ENCODE results near the gene TTLL11.

Gene TTLL11

DNA sequence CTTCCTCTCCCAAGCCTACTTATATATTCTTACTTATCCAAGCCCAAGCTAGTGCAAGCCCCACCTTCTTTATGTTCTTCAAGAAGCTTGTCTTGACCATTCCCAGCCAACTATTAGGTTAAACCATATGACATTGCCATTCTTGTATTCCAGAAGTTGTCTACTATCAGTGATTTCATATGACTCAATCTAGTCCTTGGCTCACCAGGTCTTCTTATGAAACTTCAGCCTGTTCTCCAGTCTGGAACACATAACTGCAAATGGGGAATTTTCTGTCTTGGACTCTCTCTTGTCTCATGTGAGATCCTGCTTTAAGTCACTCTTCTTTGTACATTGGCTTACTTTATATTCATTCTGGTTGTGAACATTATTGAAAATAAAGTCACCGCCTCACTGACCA, 130.7 kb downstream of the TTLL11 start:
- DNase-seq = no peak

DNA sequence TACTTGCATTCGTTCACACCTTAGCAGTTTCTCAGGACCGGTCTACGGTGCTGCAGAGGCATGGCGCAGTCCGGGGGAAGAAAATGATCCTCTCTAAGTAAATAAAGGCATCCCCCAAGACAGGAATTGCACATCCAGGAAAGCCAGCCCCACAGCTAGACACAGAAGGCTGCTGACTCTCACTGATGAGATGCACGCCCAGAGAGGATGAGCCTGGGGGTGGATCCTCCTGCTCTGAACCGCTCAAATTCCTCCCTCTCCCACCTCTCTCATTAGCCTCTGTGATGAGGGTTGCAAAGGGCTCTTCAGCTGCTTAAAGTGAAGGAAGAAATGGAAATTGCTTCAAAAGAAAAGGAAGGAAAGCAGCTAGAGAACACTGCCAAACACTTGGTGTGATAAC, 132.4 kb downstream of the TTLL11 start:
- no peak for DNase-seq

DNA sequence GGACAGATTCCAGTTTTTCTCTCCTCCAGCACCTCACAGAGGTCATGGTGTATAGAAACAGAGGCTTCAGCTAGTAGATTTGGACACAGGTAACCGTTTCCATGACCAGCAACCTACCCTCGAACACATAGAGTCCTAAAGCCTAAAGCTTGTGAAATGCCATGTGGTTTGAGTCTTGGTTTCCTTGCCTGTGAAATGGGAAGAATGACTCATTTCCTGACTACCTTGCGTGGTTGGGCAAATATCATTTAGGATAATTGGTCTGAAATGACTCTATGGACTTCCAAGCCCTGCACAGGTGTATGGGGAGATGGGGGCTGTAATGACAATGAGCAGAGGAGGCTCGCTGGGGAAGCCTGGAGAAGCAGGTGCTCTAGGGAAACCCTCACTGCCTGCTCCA, 134.6 kb downstream of the TTLL11 start:
- DNase-seq = no peak

DNA sequence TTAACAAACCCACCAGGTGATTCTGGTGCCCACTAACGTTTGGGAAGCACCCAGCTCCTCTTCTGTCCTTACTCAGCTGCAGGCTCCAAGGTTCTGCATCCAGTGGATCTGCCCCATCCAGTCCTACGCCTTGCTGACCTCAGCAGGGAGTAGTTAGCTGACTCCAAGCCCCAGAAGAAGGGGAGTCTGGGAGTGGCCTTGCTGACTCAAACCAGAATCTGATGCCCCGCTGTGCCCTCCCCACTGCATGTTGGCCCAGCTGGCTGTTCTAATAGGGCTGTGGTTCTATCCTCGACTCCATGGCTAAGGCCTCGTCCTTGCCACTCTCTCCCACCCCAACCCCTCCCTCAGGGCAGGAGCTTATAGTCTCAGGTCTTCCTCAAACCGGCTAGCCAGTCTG, 136.3 kb downstream of the TTLL11 start:
- no peak for DNase-seq

DNA sequence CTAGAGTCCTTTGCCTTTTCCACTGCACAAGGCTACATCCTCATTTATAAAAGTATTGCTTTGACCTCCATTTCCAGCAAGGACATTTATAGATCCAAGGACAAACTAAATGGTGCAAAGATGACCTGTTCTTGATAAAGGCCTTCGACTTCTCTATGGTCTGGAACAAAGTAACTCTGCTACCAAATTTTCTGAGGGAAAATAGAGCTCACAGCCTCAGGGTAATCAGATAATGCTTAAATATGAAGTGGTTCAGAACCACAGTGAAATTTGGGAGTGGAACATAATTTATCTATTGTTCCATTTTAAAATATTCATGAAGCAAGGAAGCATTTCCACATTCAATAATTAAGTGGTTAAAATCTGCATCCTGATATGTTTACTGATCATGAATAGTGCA, 137.5 kb downstream of the TTLL11 start:
- no peak for DNase-seq

DNA sequence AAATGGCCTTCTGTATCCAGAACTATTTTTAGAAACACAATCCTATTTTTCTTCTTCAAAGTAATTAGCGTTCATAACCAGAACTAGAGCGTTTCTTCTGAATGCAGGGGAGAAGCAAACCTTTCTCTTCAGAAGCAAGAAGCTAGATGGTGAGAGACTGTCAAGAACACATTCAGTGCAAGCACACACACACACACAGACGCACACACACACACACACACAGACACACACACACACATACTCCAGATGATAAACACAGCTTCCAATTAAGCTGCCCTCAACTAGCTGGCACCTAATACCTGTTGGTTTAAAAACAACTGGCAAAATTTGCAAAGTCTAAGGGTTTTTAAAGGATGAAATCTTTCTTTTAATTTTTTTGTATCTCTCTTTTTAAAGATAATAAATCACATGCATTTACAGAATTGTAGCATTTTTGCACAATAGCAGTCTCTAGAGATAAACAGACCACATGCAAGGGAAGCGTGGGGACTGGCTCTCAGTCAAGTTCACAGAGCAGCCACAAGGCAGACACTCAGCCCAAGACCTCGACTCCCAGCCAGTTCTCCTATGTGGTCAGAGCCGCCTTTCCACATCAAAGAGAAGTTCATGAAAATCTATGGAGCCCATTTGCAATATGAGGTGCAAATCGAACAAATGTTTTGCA, 138.5 kb downstream of the TTLL11 start:
- peak; percentile 43 for DNase-seq

DNA sequence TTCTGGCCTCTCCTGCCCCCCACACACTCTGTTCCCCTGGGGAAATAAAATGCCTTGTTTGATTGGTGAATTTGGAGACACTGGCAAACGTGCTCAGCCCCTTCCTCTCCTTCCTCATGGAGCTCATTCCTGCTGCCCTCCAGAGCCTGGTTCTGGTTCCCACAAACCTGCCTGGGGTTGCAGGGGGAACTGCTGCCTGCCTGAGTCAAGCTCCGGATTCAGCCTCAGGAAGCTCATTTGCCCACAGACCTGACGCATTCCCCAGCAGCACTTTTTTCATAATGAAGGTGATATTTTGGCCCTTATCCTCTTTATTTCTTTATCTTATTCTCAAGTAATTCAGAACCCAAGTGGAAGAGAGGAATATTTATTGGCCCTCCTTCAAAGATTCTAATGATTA, 140.5 kb downstream of the TTLL11 start:
- no peak for DNase-seq

DNA sequence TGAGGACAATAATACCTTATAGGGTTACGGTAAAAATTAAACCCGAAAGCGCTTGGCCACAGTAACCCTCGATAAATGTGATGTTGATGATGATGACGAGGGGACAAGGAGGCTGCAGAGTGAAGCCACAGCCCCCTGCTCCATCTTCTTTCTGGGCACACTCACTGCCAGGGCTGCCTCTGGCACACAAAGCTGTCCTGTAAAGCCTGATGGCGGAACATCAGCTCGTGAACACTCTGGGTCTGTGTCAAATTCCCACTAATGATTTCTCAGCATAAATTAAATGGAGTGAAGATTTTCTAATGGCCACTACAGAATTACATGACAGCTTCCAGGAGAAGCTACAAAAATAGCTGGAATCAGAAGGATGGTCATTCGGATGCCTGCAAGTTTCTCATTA, 142.2 kb downstream of the TTLL11 start:
- no peak for DNase-seq

DNA sequence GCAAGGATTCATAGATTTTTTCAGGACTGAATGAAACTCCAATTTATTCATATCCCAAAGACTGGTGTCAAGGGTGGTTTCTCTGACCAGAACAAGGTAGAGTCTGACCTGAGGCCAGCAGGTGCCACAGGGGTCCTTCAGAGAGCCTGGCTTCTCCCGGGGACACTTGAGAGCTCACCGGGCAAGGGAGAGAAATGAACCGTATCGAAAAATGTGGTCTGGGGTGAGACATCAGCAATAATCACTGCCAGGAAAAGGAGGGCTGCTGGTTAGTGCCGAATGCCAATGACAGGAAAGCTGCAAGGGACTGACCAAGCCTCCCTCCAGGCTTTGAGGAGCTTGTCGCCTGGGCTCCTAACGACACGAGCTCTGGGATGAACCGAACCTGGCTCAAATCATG, 142.7 kb downstream of the TTLL11 start:
- DNase-seq = no peak

DNA sequence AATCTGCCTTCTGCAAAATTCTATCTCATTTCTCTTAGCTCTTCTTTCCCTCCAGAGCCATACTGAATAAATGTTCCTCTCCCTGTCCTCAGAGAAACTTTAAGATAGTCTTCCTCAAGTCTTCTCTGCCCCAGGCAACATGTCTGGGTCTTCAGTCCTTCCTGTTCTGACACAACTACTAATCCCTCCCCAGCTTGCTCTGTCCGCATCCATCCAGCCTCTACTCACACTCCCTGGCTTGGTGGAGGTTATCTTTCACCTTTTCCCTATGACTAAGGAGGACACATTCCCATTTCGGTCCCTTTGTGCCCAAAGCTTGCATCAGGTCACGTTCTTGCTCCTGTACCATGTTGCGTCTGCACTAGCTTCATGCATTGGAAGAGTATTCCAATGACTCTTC, 143.3 kb downstream of the TTLL11 start:
- no peak for DNase-seq

DNA sequence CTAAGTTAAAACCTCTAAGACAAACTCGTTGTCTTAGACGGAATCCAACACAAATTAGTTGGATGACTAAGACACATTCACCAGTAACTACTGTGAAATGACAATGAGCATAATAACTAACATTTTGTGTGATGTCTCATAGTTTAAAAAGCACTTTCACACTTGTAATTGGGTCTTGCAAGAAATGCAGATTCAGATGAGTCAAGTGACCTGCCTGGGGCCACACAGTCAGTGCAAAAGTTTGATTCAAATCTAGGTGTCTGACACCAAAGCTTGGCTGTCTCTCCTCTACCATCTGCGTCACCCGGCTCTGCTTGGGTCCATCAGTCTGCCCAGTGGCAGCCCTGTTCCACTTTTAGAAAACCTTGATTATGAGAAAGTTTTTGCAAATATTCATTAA, 143.7 kb downstream of the TTLL11 start:
- DNase-seq = no peak

DNA sequence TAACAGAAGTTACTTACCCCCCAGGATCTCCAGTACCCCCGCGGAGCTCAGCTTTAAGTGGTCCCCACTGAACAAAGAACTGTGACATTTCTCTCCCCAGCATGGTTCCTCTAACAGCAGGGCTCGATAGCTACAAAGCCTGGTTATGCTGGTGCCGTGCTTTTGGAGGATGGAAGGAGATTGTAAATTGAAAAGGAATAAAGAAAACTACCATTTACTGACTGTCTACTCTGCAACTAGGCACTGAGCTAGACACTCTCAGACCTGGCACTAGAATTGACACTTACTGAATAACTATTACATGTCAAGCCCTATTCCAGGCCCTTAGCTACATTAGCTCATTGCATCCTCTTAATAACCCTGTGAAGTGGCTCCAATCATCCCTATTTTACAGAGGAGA, 145.3 kb downstream of the TTLL11 start:
- DNase-seq = no peak

DNA sequence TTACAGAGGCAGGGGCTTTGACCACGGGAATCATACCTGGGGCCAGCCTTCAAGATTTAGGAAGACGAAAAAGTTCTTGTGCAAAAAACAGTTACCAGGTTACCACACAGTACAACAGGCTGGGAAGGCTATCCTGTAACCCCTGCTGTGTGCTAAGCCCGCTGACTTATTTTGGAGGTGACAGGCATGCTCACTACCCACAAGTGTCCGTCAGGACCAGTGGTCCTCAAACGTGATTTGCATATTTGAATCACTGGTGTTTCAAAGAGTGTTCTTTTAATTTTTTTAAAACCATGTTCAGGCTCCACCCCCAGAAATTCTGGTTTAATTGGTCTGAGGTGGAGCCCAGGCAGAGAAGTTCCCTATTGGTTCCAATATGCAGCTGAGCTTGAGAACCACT, 146.6 kb downstream of the TTLL11 start:
- DNase-seq = no peak

DNA sequence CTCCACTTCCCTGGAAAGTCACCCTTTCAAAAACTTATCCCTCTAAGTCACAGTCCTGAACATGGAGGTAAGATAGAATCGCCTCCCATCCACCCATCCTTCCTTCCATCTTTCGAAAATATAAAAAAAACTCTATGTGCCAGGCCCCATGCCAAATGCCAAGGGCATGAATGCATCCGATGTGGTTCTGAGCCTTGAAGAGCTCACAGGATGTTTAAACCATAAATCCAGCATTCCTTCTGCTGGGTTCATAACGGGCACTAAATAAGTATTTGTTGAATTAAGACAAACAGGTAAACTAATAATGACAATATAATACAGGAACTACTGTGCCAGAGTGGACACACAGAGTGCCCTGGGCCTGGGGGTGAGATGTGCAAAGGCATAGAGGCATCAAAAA, 147.3 kb downstream of the TTLL11 start:
- DNase-seq = no peak

DNA sequence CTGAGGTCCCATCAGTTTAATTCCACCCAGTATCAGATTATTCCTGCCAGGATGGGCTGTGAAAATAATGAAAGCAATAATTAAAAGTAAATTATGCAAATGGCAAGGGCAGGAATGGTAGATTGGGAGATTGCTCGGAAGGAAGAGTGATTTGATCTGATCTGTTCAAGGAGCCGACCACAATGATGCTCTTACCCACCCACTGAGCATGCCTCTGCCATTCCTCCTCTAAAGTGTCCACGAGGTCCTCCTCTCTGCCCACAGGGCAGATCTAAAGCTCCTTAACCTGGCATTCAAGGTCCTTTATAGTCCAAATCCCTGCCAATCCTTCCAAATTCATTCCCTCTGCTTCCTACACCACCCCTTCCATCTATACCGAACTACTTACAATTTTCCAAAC, 147.8 kb downstream of the TTLL11 start:
- DNase-seq = no peak

DNA sequence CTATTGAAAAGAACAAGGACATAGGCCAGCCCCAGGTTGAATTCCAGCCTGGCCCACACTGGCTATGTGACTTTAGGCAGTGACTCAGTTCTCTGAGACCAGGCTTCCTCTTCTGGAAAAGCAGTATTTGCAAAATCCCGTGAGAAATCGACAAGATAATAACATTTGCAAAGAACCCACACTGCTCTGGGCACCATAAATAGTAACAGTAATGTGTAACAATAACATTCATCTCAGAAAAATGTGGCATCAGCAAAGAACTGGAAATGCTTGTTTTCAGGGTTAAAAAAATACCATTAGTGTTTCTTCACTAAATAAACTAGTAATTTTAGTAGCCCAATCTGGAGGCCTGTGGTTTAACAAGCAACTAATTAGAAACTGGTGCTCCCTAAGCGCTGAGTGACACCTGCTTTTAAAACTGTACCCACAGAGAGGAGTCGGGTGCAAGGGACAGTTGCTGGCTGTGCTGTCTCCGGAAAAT, 148.4 kb downstream of the TTLL11 start:
- DNase-seq = no peak

DNA sequence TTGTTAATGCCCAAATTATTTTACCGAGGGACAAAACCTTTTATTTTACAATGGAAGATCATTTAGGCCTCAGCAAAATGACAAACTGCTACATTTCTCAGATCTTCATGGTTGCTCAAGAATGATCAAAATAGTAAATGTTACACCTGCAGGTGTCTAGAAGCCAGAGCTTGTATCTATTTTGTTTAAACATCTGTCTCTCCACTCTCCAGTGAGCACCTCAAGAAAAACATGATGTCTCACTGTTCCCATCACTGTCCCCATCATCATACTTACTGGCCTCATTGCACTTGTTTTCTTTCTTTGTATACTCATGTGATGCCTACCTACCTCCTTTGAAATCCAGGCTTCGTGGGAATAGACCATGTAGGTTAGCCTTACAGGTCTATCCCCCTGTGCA, 149.6 kb downstream of the TTLL11 start:
- DNase-seq = no peak

DNA sequence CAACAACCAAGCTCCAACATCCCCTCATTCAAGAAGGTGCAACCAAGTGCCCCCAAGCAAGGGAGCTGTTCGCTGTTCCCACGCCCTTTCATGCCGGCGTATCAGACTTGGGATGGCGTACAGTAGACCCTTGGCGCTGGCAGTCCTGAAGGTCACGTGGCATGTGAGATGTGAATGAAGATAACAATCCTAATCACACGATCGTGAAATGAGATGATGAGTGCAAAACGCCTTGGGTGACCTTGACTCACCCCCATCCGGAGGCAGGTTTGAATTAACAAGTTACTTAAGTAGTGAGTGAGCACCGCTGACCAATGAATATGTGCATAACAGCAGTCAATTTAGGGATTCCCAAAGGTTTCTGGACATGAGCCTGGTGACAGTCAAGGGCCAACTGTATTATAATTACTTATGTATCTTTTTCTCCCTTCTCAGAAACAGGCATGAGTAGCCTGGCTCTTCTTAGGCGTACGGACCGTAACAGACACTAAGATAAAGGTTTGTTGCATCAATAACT, 150.2 kb downstream of the TTLL11 start:
- no peak for DNase-seq

DNA sequence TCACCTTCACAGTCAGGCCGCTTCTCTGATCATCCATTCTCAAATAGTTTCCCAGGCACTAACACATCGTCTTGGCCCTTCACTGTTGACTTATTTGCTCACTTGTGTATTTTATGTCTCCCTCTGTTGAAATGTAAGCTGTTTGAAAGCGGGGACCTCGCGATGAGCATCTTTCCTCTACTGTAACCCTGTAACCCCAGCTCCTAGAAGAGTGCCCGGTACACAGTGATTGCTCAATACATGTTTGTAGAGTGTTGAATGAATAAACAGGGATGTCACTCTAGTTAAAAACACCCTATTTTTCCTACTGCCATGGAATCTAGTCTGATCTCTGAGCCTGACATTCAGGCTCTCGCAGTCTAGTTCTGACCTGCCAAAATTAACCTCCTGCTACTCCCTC, 150.8 kb downstream of the TTLL11 start:
- no peak for DNase-seq

DNA sequence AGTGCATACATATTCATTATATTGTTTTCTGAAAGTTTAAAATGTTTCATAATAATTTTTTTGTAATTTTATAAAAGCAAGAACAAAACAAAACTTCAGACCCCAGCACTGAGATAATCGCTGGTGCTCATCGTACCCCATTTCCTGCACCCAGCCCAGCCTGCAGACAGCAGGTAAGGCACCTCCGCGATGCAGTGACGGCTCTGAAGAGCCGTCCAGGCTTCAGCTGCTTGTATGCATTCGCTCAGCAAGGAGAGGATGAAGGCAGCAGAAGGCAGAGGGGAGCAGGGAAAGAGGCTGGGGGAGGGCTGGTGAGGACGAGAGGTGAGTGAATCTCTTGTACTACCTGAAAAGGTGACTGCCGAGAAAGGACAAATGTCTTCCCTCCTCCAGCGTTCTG, 153.5 kb downstream of the TTLL11 start:
- no peak for DNase-seq

DNA sequence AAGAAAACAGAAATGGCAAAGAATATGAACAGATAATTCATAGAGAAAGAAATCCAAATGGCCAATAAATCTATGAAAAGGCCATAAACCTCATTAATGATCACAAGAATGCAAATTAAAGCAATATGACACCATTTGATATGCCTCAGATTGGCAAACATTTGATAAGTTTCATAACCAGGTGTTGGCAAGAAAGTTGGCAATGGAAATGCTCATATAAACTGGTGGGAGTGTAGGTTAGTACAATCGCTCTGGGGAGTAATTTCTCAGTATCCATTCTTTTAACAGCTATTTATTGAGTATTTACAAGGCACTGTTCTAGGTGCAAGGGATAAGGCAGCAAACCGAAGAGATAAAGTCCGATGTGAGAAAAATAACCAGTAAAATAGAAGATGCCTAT, 154.5 kb downstream of the TTLL11 start:
- DNase-seq = no peak

DNA sequence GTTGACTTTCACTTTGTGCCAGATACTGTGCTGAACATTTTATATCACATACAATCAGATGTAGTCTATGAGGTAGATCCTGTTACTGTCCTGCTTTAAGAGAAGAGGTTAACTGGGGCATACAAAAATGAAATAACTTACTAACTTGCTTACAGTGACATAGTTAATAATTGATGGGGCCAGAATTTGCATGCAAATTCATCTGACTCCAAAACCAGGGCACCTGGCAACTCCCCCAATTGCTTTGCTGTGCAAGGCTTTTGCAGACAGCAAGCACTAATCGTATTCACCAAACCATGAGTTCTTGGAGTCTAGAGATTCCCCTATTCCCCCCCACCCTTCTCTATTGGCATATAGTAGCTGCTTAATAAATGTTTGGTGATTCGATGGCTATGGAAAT, 155.9 kb downstream of the TTLL11 start:
- no peak for DNase-seq

DNA sequence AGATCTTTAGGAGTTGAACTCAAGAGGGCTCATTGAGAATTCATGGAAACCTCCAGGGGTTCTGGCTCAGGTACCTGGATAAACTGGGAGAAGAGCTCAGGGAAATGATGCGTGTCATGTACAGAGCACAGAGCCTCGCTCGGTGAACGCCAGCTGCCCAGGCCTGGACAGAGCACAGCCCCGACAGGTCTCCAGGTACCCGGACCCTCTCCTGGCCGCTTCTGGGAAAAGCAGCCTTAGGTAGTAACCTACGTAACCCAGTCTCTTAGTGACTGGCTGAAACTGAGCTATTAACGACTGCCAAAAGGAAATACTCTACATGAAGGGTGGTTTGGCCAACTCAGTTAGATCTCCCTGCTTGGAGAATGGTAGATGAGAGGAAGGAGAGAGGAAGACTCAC, 157.4 kb downstream of the TTLL11 start:
- DNase-seq = no peak

DNA sequence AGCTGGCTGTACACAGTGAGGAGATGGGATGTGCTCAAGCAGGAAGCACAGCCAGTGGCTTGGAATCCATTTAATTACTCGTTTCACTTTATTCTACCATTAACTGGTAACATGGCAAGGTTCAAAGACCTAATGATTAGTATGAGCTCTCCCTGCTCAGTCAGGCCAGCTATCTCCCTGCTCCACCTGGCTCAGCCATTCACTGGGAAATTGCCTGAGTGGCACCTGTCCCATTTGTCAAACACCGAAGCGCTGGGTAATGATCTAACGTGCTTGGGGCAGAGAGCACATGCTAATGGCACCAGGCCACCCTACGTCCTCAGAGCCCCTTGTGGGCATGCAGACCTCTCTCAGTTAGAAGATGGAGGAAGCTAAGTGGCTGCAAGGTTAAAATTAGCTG, 162.2 kb downstream of the TTLL11 start:
- no peak for DNase-seq

All from hematopoietic multipotent progenitor cell treated with erythropoietin and hydrocortisone succinate and interleukin-3 and kit ligand, for 6 days (in vitro differentiated cells).